PC-9 (cell line): Measurements from ENCODE around the gene UBN1. TPM values are rescaled to one million over a fixed set of nuclear protein-coding genes. Genes with fewer than 3 reads are reported as not detected.

ENCODE experiments used
- BruUV-seq: library from RNA; stranded (reverse); fragments of 400-500 nt; replicated peaks from 2 replicates; lab custom pipeline; 2021; lab: Mats Ljungman, UMichigan
- CTCF ChIA-PET: fragments of 300-600 bp; sonication (Branson Sonifier 250); formaldehyde crosslinking; loops from one replicate; lab custom pipeline; 2022; ENCODE audit warnings: antibody characterized with exemption; lab: Charles Lee
- POLR2A ChIA-PET: fragments of 300-600 bp; sonication (Branson Sonifier 250); formaldehyde crosslinking; loops from one replicate; lab custom pipeline; 2022; ENCODE audit warnings: antibody characterized with exemption; ENCODE audit not compliant: unreplicated experiment; lab: Charles Lee
- DNase-seq, 2 experiments: peaks; one replicate each; pipeline versions ENCODE4 v3.0.0 to v3.0.0-alpha.2; 2015 to 2022; ENCODE audit warnings: mixed read lengths in 1 of 2
- H2AFZ ChIP-seq: fragments of 200-600 bp; sonication (generic); 2 replicates; pipeline ENCODE4 v1.8.1; 2017; ENCODE audit warnings: antibody characterized with exemption
- H3F3A ChIP-seq: fragments of 200-600 bp; sonication (generic); 2 replicates; pipeline ENCODE4 v1.8.1; 2017; ENCODE audit warnings: antibody characterized with exemption, mild to moderate bottlenecking, low read depth; ENCODE audit not compliant: insufficient read depth
- H3K27ac ChIP-seq: fragments of 200-600 bp; sonication (generic); 2 replicates; pipeline ENCODE4 v1.6.1; 2016; ENCODE audit warnings: mixed run types
- H3K27me3 ChIP-seq: fragments of 200-600 bp; sonication (generic); 2 replicates; pipeline ENCODE4 v1.6.1; 2016; ENCODE audit warnings: low read depth, mixed run types; ENCODE audit not compliant: insufficient read depth
- H3K36me3 ChIP-seq: fragments of 200-600 bp; sonication (generic); 2 replicates; pipeline ENCODE4 v1.6.1; 2016; ENCODE audit warnings: low read depth, mixed run types
- H3K4me1 ChIP-seq: fragments of 200-600 bp; sonication (generic); replicated peaks from 2 replicates; pipeline ENCODE4 v1.6.1; 2016; ENCODE audit warnings: mixed run types; ENCODE audit not compliant: insufficient read depth
- H3K4me2 ChIP-seq: fragments of 200-600 bp; sonication (generic); 2 replicates; pipeline ENCODE4 v1.6.1; 2017; ENCODE audit warnings: mixed run types
- H3K4me3 ChIP-seq: fragments of 200-600 bp; sonication (generic); 2 replicates; pipeline ENCODE4 v1.6.1; 2016; ENCODE audit warnings: mixed run types
- H3K79me2 ChIP-seq: fragments of 200-600 bp; sonication (generic); 2 replicates; pipeline ENCODE4 v1.6.1; 2017; ENCODE audit warnings: low read depth, mixed run types
- H3K9me2 ChIP-seq: fragments of 200-600 bp; sonication (generic); 2 replicates; pipeline ENCODE4 v1.8.1; 2017; ENCODE audit warnings: mild to moderate bottlenecking; ENCODE audit not compliant: insufficient read depth
- H3K9me3 ChIP-seq: fragments of 200-600 bp; sonication (generic); 2 replicates; pipeline ENCODE4 v1.8.1; 2016; ENCODE audit warnings: low read depth; ENCODE audit not compliant: insufficient read depth
- H4K20me1 ChIP-seq: fragments of 200-600 bp; sonication (generic); 2 replicates; pipeline ENCODE4 v1.8.1; 2017; ENCODE audit not compliant: insufficient read depth
- CTCF ChIP-seq: fragments of 200-600 bp; sonication (generic); conservative IDR thresholded peaks from 2 replicates; pipeline ENCODE4 v1.6.1; 2017; ENCODE audit warnings: mixed run types, antibody characterized with exemption, mild to moderate bottlenecking, moderate library complexity
- EZH2 ChIP-seq: fragments of 200-600 bp; sonication (generic); IDR thresholded peaks from 2 replicates; pipeline ENCODE4 v1.8.0; 2017; ENCODE audit warnings: antibody characterized with exemption, low read depth
- intact Hi-C: fragments of 100-400 bp; cut with micrococcal nuclease; formaldehyde crosslinking; loops from one replicate; pipeline ENCODE4 v1.10.0; 2022; ENCODE audit not compliant: unreplicated experiment
- total RNA-seq: library from RNA; stranded (reverse); gene quantifications from 2 replicates; pipeline ENCODE4 v1.2.3, GENCODE V29; 2021

Gene UBN1
- total RNA-seq, 1 experiment from 2014 or later = 44.1 TPM

- intact Hi-C loops = loop anchor here (1.0 to 2.0 kb wide), 3 partner anchors 34 to 155 kb away; partner anchors contain the start of genes ANKS3 and DNAAF8
- Histone ChIP-seq H4K20me1 (no peaks in the 10 kb centered on the region), H3K4me3 (peak within 1 kb of the TSS; percentile 81), H3K4me2 (peak within 1 kb of the TSS; percentile 96), H3K9me2 (no peaks in the 10 kb centered on the region), H3K27ac (peak within 1 kb of the TSS; percentile 76), H3K79me2 (peaks cover 6% of the 10 kb centered on the region; the same call in 1 of the 2 replicates), H3F3A (peaks cover 28% of the 10 kb centered on the region), H3K27me3 (no peaks in the 10 kb centered on the region), H2AFZ (peak within 1 kb of the TSS; percentile 44), H3K9me3 (no peaks in the 10 kb centered on the region), H3K36me3 (no peaks in the 10 kb centered on the region; the same call in 1 of the 2 replicates), H3K4me1 (peaks cover 15% of the 10 kb centered on the region)
- BruUV-seq = no TSS peak
- ChIA-PET CTCF (interaction anchor here (0.5 to 1.4 kb wide), 3 partner anchors 68 to 154 kb away, joined by 3 to 4 read pairs (median 4); partner anchors contain the start of genes ANKS3 and DNAAF8), POLR2A (interaction anchor here (0.5 to 1.0 kb wide), 7 partner anchors 16 to 284 kb away, joined by 3 to 12 read pairs (median 4); partner anchors contain the start of genes ANKS3 and DNAAF8)
- TF ChIP-seq CTCF = no peak
- no peak for TF ChIP-seq EZH2
- peak; percentile 87 to 98 for DNase-seq
Measured at GRCh38 chr16:4801962-4802658, 45.2 kb upstream of the UBN1 start, which contains the start of gene ROGDI. Gene ROGDI (minus strand): TSS chr16:4802633. CDS start chr16:4802571, 62 bp downstream.

- ChIA-PET POLR2A (interaction anchor here (0.5 to 1.0 kb wide), 6 partner anchors 27 to 1619 kb away, joined by 3 to 12 read pairs (median 4); partner anchors contain the start of genes ANKS3 and DNAAF8), CTCF (interaction anchor here (0.5 to 1.4 kb wide), 3 partner anchors 68 to 153 kb away, joined by 3 to 4 read pairs (median 4); partner anchors contain the start of genes ANKS3 and DNAAF8)
- Histone ChIP-seq H3F3A (peaks cover 34% of the 10 kb centered on the region), H3K79me2 (0 out of 2 replicates have a peak, but pooled peaks cover under 1% of the 10 kb centered on the region), H3K4me1 (peaks cover 14% of the 10 kb centered on the region), H3K27ac (peak overlapping the region; percentile 55), H3K9me3 (no peaks in the 10 kb centered on the region), H4K20me1 (no peaks in the 10 kb centered on the region), H3K4me3 (peak overlapping the region; percentile 81), H3K4me2 (peak overlapping the region; percentile 96), H2AFZ (peak overlapping the region; percentile 44), H3K9me2 (no peaks in the 10 kb centered on the region), H3K36me3 (no peaks in the 10 kb centered on the region; the same call in 1 of the 2 replicates), H3K27me3 (no peaks in the 10 kb centered on the region)
- no peak for TF ChIP-seq EZH2
- TF ChIP-seq CTCF = 0 out of 2 replicates have a peak, but pooled peaks have one; percentile 25
- peak; percentile 82 to 96 for DNase-seq
- TSS peak; percentile 24 for BruUV-seq
- intact Hi-C loops = loop anchor here (1.0 to 2.0 kb wide), 3 partner anchors 34 to 154 kb away; partner anchors contain the start of genes ANKS3 and DNAAF8
Measured at GRCh38 chr16:4802659-4803287, 44.5 kb upstream of the UBN1 start.

GRCh38 chr16:4803401-4803844, 43.9 kb upstream of the UBN1 start:
- TF ChIP-seq EZH2 (no peak), CTCF (no peak)
- H2AFZ ChIP-seq = no peak overlapping the region

More at GRCh38 chr16:4803401-4803844, 43.9 kb upstream of the UBN1 start:
- no TSS peak for BruUV-seq
- Histone ChIP-seq H3K79me2 (no peaks in the 10 kb centered on the region), H3K4me1 (peaks cover 14% of the 10 kb centered on the region), H3K9me3 (no peaks in the 10 kb centered on the region), H3K36me3 (no peaks in the 10 kb centered on the region; the same call in 1 of the 2 replicates), H3K27me3 (no peaks in the 10 kb centered on the region), H3K4me2 (peak overlapping the region; percentile 96), H3K9me2 (no peaks in the 10 kb centered on the region), H3K27ac (peak overlapping the region; percentile 55), H3K4me3 (peak overlapping the region; percentile 81), H4K20me1 (no peaks in the 10 kb centered on the region), H3F3A (peaks cover 35% of the 10 kb centered on the region)
- POLR2A ChIA-PET = interaction anchor here (0.6 to 1.0 kb wide), 2 partner anchors 69 to 1620 kb away, joined by 4 to 12 read pairs; partner anchors contain the start of genes ANKS3 and DNAAF8
- CTCF ChIA-PET = interaction anchor here (1.0 to 1.4 kb wide), 2 partner anchors 69 to 153 kb away, joined by 3 to 4 read pairs; partner anchors contain the start of genes ANKS3 and DNAAF8
- DNase-seq = no peak
- intact Hi-C loops = loop anchor here (2.0 kb wide), 1 partner anchor 153 kb away; no protein-coding TSS in a partner anchor
